Fibroblast of skin of left biceps (primary cell): Measurements from ENCODE around the gene PHOSPHO2.
A peak's percentile ranks its signal among the peaks of the same experiment; 100 is the strongest.

ENCODE experiments used
- DNase-seq, 2 experiments: peaks; one replicate each; pipeline ENCODE4 v3.0.0-alpha.2; 2013; ENCODE audit warnings: low read depth in 2 of 2

PHOSPHO2 gene, protein sequence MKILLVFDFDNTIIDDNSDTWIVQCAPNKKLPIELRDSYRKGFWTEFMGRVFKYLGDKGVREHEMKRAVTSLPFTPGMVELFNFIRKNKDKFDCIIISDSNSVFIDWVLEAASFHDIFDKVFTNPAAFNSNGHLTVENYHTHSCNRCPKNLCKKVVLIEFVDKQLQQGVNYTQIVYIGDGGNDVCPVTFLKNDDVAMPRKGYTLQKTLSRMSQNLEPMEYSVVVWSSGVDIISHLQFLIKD

GRCh38 chr2:169694113-169694893, at the start of gene PHOSPHO2, which contains the start of gene CFAP210:
TSS of gene PHOSPHO2 (plus strand) at chr2:169694469. CDS start at chr2:169700972, 6,503 bp downstream.
TSS of gene CFAP210 (minus strand) at chr2:169694405. CDS start at chr2:169694327, 78 bp downstream.
- peak; percentile 85 to 86 for DNase-seq

DNA sequence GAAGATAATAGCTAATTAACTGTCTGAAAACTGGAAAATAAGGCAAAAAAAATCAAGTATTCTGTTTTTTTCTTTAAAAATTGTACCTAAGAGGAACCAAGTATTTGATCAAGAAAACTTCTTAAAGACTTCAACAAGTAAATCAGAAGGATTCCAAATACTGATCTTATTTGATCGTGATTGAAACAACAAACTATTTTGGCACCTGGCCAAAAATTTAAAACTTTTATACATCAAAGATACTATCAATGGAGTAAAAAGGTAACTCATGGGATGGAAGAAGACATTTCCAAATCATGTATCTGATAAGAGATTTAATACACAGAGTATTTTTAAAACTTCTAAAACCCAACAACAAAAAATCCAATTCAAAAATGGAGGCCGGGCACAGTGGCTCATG, 46.8 kb upstream of the PHOSPHO2 start:
- no peak for DNase-seq

DNA sequence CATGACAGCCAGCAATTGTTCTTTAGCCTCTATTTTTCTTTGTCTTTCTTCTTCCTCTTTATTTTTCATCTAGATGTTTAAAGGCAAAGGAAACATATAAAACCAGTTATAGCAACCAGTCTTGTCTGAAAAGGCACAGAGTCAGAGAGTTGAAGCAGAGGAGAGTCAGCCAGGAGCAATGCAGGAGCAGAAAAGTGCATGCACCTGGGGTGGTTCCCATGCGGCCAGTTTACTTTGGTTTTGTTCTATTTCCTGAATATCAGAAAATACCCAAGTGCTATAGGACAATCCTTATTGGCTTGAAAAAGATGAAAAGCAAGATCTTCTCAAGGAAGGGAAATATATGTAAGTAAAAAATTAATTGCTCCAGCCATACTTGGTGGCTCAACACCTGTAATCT, 45.0 kb upstream of the PHOSPHO2 start:
- DNase-seq, result no peak

DNA sequence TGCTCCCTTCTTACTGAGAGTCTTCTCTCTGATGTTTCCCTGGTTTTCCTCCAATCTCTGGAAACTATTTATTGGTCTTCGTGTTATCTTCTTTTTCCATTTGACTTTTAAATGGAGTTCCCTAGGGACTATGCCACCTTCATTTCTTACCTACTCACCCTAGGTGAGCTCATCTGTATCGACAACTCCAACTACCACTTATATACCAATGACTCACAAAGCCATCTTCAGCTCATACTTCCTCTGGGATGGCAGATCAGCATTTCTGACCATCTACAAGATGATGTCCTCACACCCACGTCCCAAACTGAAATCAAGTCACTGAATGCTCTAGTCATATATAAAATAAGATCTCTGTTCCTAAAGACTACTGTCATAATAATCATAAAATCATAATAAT, 40.6 kb upstream of the PHOSPHO2 start:
- no peak for DNase-seq

- no peak for DNase-seq
These were observed 38.1 kb upstream of the PHOSPHO2 start for GRCh38 chr2:169656164-169656563.

DNA sequence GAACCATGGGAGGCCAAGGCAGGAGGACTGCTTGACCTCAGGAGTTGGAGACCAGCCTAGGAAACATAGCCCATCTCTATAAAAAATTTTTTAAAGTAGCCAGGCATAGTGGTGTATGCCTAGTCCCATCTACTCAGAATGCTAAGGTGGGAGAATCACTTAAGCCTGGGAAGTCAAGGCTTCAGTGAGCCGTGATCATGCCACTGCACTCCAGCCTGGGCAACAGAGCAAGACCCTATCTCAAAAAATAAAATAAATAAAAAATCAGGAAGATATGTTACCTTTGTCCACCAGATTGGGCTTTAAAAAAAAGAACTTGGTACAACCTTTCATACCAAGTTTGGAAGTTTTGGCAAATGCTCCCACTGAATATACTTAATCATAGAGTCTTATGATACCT, 35.4 kb upstream of the PHOSPHO2 start:
- no peak for DNase-seq

DNA sequence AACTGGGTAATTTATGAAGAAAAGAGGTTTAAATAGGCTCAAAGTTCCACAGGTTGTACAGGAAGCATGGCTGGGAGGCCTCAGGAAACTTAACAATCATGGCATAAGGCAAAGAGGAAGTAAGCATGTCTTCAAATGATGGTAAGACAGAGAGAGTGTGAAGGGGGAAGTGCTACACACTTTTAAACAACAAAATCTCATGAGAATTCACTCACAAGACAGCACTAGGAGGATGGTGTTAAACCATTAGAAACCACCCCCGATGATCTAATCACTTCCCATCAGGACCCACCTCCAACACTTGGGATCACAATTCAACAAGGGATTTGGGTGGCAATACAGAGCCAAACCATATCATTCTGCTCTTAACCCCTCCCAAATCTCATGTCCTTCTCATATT, 34.9 kb upstream of the PHOSPHO2 start:
- no peak for DNase-seq

DNA sequence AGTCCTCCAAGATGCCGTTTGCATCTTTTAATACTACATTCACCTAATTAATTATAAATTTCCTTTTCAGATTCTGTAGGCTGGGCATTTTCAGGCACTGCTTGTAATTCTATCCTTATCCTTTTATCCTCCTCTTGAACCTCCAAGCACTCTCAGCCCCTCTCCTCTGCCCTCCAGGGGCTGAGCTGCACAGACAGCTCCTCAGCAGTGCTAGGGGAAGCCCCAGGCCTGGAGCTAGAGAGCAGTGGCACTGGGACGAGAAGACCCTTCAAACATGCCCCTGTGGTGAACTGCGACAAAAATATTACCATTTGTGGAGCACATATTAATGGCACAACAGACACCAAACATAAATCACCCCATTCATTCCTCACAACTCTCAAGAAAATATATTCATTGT, 33.0 kb upstream of the PHOSPHO2 start:
- no peak for DNase-seq

DNA sequence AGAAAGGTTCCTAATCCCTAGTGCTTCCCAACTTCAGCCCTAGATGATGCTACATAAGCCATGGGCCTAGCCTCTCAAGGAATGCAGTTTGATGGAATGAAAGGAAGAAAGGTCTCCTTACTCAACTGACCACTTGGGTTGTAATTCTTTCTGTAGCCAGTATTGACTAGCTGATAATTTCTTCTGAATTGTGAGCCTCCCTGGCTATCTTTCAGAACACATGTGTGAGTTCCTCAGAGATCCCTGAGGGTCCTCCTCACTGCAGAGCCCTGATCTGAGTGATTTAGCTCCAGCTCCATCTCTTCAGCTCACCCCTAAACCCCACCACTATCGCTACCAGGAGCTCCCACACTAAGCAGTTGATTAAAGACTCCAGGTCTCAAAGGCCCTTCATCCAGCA, 31.5 kb upstream of the PHOSPHO2 start:
- DNase-seq, result no peak

GRCh38 chr2:169663247-169663646, 31.0 kb upstream of the PHOSPHO2 start:
- no peak for DNase-seq

DNA sequence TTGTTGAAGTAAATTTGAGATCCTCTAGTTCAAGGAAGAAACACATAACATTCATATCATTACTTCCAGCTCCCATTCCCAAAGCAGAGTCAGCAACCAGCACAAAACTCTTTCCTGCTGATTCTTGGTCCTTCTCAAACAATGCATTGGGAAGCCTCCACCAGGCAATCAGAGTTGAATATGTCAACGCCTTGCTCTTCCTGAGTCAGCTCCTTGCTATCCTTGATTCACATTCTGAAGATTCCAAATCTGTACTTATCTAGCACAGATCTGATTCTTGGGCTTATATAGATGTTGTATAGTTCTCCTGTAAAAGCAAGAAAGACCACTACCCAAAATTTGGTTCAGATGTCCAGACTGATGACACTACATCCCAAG, 29.7 kb upstream of the PHOSPHO2 start:
- peak in 1 of 2 experiments; percentile 9 for DNase-seq

- no peak for DNase-seq
These were observed 29.0 kb upstream of the PHOSPHO2 start for GRCh38 chr2:169664978-169665930.

GRCh38 chr2:169667583-169667982, 26.7 kb upstream of the PHOSPHO2 start:
- no peak for DNase-seq

- peak in 1 of 2 experiments; percentile 9 for DNase-seq
These were observed 24.0 kb upstream of the PHOSPHO2 start for GRCh38 chr2:169670215-169670651.

GRCh38 chr2:169670937-169671336, 23.3 kb upstream of the PHOSPHO2 start:
- no peak for DNase-seq

DNA sequence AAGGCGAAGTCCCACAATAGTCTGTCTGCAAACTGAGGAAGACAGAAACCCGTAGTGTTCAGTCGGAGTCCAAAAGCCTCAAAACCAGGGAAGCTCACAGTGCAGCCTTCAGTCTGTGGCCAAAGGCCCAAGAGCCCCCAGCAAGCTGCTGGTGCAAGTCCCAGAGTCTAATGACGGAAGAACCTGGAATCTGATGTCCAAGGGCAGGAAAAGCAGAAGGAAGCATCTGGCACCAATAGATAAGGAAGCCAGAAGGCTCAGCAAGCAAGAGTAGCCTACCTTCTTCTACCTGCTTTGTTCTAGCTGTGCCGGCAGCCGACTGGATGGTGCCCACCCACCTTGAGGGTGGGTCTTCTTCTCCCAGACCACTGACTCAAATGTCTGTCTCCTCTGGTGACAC, 21.9 kb upstream of the PHOSPHO2 start:
- no peak for DNase-seq

- no peak for DNase-seq
These were observed 21.2 kb upstream of the PHOSPHO2 start for GRCh38 chr2:169673106-169673505.

DNA sequence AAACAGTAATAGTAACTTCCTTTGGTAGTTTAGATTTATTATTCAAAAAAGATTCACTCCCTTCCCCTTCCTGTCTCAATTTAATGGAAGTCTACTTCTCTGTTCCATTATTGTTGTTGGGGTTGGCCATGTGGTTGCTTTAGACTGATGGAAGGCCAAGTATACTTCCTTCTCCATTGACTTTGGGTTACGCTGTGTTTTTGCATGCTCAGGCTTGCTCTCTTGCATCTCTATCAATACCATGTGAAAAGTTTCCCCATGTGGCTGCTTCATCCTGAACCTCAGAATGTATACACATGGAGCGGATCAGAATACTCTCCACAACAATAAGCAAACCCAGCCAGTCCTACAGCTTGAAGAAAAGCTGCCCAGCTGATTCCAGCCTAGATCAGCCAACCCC, 20.3 kb upstream of the PHOSPHO2 start:
- no peak for DNase-seq

- DNase-seq, result no peak
These were observed 17.9 kb upstream of the PHOSPHO2 start for GRCh38 chr2:169676357-169676756.

- DNase-seq, result no peak
These were observed 17.4 kb upstream of the PHOSPHO2 start for GRCh38 chr2:169676850-169677249.

- no peak for DNase-seq
These were observed 11.2 kb upstream of the PHOSPHO2 start for GRCh38 chr2:169683054-169683424.
